HG02610 (cell line): ENCODE results near the gene EWSR1.

ENCODE experiments used
- ATAC-seq: cut with Tn5 transposase; IDR thresholded peaks from one replicate; pipeline ENCODE4 v1.9.1; 2021; ENCODE audit warnings: mild to moderate bottlenecking, moderate library complexity; ENCODE audit not compliant: unreplicated experiment

The EWSR1 gene

DNA sequence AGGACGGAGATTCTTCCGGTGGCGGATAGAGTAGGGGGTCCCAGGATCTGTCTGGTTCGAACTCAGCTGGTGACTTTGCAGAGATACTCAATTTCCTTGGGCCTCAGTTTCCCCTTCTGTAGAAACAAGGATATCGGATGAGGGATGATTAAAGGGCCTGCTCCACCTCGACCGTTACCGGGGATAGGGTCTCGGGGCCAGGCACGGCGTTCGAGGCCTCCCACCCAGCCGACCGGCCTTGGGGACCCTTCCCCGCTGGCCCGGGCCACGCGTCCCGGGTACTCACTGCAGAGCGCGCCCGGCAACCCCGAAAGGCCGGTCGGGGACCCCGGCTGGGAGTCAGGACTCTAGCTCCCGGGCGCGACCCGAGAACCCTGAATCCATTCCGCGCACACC is 608 bp upstream of the EWSR1 start:
- no peak for ATAC-seq

DNA sequence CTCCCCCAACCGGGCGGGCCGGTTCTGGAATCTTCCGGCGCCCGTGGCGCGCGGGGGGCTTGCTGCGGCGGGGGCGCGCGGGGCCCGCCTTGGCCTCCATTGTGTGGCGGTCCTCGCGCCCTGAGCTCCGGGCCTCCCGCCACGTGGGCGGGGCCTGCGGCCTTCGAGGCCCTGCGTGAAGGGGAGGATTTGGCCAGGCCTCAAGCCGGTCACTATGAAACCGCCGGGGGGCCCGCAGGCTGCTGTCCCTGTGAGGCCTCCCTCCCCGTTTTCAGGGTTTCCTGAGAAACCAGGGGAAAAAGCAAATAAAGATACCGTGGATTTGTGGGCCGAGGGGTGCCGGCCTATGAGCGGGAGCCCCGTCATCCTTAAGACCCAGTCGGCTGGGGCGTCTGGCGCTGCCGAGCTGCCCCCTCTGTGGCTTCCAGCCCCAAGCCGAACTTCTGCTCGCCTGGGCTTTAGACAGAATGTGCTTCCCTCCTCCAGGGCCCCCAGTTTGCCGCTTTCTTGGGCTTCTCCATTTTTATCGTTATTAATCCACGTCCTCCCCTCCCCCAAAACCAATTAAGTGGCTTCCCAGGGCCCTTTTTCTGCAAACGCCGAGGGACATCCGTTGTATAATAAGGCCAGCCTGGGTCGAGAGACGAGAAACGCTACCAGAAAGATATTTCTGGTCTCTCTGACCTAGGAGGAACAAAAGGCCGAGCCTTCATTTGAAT is 602 bp downstream of the EWSR1 start:
- ATAC-seq: peak; percentile 15

DNA sequence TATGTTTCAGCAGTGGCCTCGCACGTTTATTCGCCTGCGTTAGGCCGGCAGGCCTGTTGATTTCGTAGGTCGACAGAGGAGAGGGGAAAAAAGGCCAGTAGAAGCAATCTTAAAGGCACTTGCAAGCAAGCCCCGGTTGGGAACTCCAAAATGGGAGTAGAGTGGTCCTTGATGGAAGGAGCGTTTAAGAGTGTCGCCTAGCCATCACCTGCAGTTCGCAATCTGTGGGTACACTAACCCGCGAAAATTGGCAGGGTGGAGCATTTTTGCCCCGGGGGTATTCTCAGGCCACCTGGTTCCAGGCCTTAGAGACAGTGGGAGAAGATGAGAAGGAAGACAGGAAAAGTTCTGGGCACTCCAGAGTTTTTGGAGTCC is 1.1 kb downstream of the EWSR1 start:
- no peak for ATAC-seq

DNA sequence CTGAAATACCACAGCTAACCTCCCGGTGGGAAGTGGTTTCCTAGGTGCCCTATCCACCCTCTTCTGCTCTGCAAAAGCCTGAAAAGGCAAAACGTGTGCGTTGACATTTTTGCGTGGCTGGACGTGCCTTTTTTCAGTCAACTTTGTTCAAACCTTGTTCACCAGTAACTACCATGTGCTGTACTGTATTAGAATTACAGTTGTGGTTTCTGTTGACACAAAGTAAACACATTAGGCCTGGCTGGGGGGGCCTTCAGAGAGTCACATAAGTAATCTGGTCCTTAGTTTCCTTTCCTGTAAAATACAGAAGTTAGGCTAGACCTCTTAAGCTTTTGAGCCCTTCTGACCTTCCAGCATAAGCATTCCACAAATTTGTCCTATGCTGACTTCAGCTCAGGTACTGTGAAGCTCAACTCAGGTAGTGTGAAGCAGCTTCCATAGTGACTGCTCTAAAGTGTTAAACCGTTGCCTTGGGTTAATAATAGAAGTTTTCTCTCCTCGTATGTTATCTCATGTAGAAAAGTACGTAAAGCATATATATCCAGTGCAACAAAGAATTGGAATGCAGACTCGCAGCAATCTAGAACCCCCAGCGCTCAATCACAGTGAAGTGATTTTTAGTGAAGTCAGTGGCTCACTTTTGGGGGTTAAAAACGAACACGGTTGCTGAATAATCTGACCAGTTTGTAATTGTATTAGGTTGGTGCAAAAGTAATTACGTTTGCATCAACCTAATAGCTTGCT is 1.8 kb downstream of the EWSR1 start:
- no peak for ATAC-seq

DNA sequence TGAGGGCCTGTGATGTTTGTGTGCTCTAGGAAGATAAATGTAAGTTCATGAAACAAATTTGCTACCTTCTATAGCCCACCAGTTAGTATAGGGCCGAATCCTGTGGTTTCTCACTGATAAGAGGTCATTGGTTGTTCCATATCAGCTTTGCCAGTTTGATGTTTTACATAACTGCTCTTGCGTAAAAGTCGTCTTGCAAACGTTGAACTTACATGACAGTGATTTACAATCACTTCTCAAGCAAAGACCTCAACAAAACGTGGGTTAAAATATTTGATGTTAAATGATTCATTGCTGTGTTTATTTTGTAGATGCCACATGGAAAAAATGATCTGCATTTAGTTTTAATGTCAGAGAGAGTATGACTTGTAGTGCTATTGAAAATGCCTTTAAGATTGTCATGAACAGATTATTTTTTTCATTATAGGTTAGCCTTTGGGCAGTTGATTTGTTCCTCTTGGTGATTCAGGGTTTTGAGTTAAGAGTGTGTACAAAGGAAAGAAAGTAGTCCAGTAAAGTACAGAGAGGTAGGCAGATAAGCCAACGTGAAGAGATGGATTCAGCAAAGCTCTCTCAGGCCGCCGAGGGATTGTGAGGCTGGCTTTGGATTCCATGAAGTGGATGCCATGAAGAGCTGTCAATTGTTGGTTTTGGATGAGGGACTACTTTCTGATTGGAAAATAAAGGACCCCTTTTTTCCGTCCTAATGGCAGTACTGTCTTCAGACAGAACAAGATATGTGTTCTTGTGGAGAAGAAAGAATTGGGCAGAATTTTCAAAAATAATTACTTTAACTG is 2.6 kb downstream of the EWSR1 start:
- ATAC-seq: no peak

DNA sequence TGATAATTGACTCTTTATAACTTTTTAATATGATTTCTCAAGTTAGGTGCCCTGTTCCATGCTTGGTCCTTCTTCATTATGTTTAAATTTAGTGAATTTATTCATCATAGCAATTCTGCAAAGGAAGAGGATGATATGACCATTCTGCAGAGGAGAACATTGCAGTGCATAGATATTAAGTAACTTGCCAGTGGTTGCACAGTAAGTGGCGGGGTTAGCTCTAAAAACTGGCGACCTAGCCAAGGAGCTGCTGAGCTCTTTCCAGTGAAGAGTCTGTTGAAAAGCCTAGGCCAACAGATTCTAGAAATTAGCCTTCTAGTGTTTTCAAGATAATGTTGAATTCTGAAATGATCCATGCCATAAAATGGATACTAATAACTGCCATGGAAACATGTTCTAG is 4.6 kb downstream of the EWSR1 start:
- no peak for ATAC-seq

DNA sequence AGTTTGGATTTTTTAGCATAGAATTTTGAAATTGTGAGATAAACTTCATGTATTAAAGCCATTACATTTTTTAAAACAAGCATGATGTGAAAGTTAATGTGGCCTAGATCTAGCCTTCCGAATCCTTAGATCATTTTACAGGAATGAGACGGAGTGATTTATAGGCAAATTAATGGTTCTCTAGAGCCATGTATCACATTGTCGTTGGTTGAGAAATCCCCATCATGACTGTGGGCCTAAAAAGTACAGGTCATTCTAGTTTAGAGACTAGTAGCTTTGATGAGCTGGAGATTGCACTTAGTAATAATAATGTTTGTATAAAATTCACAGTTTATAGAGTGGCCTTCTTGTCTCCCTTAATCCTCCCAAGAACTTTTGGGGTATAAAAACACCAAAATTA is 7.1 kb downstream of the EWSR1 start:
- no peak for ATAC-seq

DNA sequence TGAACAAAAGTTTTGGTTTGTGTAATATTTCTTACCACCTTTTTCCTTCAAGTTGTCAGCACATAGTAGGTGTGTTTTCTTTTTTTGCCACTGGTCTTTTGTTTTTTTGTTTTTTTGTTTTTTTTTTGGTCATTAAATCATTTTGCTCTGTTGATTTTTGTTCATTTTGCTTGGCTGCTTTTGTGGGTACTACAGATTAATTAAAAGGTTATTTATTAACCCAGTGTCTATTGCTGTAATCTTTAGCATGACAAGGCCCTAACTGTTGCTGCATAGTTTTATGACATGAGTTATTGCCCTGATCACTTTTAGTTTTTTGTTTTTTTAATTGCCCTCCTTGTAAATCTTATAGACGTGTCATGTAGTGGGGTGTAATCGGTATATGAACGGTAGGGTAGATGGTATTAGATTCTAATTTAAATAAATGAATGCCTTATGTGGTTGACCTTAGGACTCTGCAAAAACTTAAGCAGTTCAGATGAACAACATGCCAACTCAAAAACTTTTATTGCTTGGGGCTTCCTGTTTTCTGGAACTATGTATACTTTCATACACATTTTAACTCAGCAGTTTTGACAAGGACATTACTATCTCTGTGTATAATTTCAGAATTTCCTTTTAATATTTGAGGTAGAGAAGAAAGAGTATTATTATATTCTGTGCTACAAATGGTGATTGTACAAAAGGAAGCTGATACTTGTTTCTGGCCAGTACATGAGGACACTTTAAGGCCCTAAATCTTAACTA is 7.9 kb downstream of the EWSR1 start:
- ATAC-seq: no peak

DNA sequence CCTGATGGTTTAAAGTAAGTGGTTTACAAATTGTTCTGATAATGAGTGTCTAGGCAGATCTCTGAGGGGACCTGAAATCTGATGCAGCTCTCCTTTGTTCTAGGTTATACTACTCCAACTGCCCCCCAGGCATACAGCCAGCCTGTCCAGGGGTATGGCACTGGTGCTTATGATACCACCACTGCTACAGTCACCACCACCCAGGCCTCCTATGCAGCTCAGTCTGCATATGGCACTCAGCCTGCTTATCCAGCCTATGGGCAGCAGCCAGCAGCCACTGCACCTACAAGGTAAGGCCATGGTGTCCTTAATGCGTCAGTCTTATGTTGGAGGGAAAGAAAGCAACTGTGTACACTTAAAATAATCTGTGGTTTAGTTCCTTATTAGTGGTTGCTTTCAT is 9.9 kb downstream of the EWSR1 start:
- no peak for ATAC-seq

DNA sequence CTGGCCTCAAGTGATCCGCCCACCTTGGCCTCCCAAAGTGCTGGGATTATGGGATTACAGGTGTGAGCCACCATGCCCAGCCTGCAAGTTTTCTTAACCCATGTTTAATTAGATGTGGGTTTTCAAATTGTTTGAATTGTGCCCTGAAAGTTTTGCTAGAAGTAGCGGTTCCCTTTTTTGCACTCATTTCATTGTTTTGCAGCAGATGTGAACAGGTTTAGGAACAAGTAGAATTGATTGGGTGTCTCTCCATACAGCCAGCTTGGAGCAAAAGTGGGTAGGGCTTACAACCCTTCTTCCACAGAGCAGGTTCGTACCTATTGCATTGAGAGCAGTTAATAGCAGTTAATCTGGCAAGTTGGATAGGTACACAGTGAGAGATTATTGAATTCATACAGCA is 16.1 kb downstream of the EWSR1 start:
- ATAC-seq: no peak

DNA sequence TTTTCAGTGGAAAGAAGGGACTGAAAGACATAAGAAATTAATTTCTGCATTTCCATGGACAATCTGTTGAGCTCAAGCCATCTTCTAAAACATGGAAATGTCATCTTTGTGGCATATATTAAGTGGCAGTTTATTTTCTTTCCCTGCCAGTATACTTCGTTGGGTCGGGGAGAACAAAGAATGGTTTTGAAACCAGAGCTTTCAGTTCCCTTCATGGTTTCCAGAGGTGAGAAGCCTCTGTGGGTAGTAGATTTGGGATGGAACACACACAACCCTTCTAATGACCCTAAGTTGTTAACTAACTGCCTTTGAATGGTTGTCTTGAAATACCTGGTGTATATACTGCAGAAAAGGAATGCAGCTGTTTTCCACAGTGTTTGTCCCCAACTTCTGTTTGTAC is 20.8 kb downstream of the EWSR1 start:
- ATAC-seq: no peak

DNA sequence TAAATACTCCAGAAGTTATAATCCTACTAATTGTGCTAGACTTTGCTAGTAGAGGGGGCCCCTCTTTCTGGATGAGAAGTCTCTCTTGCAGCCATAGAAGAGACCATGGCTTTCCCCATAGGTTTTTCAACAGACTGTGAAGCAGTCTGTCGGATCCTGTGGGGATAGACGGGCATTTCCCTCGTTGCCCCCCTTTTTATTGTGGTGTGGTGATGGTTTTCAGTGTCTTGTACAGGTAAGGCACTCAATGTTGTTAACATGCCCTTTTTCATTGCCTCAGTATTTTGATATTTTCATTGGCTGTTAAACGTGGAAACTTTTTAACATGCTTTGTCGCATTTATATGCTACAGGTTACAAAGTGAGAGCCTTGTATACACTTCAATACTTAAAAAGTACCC is 22.0 kb downstream of the EWSR1 start:
- no peak for ATAC-seq

DNA sequence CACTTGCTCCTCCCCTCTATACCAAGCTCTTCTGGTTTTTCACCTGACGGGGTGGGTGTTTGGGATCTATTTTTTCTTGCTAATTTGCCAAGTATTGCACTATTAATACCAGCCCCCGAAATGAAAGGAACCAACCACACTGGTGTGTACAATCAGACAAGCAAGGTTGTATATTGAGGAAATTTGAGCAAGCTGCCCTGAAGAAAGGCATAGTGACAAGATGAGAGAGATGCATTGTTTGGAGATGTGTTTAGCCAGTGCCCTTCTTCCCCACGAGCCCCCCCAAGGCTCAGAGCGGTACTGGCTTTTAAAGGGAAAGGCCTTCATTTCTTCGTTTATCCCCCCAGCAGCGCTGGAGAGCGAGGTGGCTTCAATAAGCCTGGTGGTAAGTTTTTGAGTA is 23.1 kb downstream of the EWSR1 start:
- no peak for ATAC-seq

DNA sequence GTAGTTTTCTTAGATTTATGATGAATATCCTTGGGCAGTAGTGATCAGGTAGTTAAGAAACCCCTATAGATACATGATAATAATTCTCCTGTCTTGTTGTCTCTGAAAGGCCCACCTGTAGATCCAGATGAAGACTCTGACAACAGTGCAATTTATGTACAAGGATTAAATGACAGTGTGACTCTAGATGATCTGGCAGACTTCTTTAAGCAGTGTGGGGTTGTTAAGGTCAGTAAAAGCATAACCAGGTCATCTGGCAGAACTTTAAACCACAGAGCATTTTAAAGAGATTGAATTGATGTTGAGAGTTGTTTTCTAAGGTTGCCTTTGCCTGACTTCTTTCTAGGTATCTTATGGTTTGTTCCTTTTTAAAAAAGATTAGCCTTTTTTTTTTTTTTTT is 24.3 kb downstream of the EWSR1 start:
- ATAC-seq: no peak

DNA sequence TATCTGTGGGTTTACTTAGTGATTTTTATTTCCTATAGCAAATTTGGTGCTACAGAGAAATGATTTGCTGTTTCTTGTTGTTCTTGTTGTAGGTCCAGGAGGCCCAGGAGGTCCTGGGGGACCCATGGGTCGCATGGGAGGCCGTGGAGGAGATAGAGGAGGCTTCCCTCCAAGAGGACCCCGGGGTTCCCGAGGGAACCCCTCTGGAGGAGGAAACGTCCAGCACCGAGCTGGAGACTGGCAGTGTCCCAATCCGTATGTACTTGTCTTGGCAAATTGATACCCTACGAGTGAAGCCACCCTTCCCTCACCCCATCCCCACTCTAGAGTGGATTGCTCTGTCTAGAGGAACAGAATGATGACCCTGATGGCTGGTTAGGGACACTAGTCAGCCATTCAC is 30.6 kb downstream of the EWSR1 start:
- no peak for ATAC-seq

DNA sequence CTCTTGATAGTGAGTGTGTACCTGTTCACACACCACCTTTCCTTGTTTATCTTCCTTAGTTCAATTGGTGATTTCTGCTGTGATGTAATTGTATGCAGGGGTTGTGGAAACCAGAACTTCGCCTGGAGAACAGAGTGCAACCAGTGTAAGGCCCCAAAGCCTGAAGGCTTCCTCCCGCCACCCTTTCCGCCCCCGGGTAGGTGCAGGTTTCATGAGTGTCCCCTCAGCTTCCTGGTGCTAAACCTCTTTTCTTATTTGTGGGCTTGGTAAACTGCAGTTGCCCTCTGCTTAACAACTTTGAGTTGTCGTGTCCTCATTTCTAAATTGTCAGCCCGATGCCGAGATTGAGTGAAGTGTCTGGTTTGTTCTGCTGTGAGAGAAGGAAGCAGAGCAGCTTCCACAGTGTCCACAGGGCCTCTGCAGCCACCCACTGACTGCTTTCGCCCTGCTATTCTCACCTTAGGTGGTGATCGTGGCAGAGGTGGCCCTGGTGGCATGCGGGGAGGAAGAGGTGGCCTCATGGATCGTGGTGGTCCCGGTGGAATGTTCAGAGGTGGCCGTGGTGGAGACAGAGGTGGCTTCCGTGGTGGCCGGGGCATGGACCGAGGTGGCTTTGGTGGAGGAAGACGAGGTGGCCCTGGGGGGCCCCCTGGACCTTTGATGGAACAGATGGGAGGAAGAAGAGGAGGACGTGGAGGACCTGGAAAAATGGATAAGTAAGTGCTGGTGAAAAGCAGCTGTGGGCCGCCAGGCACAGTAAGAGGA is 31.2 kb downstream of the EWSR1 start:
- no peak for ATAC-seq

DNA sequence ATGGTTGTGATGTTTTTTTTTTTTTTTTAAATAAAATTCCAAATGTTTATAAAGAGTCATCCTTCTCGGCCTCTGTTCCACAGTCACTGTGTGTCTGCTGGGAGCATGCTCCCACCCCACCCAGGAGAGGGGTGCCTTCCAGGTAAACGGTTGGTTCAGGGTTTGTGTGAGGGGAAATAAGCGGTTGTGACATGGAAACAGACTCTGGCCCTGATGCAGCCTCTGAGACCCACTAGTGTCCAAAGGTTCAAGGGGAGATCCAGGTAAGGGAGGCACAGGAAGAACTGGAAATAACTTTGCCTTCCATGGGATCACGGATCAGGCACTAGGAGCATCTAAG is 32.4 kb downstream of the EWSR1 start:
- no peak for ATAC-seq

DNA sequence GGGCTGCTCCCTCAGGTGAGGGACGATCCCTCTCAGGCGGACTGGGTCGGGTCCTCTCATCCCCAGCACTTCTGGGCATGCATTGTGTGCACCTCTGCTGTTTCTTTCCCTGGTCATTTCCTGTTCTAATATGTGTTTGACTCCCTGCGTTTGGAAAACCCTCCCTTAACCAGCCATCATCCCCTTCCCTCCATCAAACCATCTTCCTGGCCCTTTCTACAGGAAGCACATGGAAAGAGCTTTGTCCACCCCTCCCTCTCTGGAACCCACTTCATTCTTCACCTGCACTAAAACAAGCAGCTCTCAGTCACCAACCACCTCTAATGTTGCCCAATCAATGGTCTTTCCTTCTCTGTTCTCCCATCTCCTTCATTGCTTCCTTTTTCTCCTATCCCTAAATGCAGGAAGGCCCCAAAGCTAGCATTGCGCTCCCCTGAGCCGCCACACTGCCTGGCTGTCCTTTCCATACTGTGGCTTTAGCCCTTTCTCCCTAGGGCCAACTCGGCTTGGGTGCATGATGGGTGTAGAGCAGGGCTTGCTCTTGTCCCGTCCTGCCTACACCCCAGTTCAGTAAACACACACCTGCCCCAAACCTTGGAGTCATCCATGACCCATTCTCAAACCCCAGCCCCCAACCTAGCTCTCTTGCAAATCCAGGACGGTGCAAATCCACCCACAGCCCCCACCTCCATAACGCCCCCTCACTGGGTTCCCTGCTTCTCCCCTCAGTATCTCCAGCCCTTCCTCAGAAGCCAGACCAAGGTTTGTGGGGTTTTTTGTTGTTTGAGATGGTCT is 32.9 kb downstream of the EWSR1 start:
- no peak for ATAC-seq

DNA sequence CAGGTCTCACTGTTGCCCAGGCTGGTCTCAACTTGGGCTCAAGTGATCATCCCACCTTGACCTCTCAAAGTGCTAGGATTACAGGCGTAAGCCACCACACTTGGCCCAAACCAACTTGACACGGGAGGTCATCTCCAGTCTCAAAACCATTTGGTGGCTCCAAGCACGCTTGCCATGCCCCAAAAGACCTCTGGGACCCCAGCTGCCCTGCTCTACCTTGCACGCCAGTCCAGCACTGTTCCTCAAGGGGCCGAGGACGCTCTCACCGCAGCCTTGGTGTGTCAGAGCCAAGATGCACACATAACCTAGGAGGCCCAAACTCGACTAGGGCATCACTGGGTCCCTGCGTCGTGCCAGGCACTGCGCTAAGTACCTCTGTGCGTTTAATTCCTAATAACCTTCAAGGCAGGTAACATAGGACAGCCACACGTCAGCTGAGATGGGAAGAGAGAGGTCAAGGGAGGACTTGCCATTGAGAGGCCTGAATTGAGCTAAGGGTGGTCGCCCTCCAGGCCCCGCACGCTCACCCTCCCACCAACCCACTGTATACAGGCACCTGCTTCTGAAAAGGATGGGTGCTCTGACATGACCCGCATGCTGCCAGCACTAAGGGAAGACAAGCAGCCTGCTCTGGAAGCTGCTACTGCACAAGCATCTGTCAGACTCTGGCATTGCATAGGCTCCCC is 33.8 kb downstream of the EWSR1 start:
- ATAC-seq: no peak

DNA sequence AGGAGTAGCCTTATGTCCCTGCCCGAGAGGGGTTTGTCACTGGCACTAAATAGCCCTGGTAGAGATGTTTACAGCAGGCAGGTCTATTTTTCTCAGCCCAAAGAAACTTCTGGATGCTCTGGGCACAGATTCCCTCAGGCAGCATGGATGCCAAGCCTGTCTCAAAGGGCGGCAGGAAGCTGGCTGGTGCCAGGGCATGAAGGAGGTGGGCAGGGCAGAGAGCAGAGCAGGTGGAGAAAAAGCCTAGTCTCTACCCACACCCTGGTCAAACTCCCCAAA is 34.3 kb downstream of the EWSR1 start:
- ATAC-seq: no peak
